Measurements from ENCODE around the gene NKD2.

- no peak for TF ChIP-seq CTCF (IDR thresholded peaks at IDR 0.05; ENCODE audit: insufficient read depth, low read length, poor library complexity, severe bottlenecking)
- TF ChIP-seq EZH2phosphoT487 (conservative IDR thresholded peaks at IDR 0.05; ENCODE audit: low read length), result no peak
These were observed 2.0 kb downstream of the NKD2 start for GRCh38 chr5:1010641-1011046.
